DOHH2 (cell line): ENCODE results near the gene USP32.

Experiments used
- H3F3A ChIP-seq: fragments of 200-600 bp; sonication (generic), shearing (Covaris generic); 2 replicates; pipeline ENCODE4 v1.6.0; 2016; ENCODE audit warnings: antibody characterized with exemption, mild to moderate bottlenecking; ENCODE audit not compliant: control insufficient read depth, insufficient read depth
- H3K27ac ChIP-seq: fragments of 200-600 bp; sonication (generic); 2 replicates; pipeline ENCODE4 v1.5.1; 2014; ENCODE audit warnings: low read depth, mild to moderate bottlenecking, low read length, moderate library complexity
- H3K27me3 ChIP-seq: fragments of 200-600 bp; sonication (generic); 2 replicates; pipeline ENCODE4 v1.6.1; 2014; ENCODE audit warnings: mild to moderate bottlenecking, low read length, mixed read lengths; ENCODE audit not compliant: control insufficient read depth
- H3K36me3 ChIP-seq: fragments of 200-600 bp; sonication (generic); 2 replicates; pipeline ENCODE4 v1.6.1; 2014; ENCODE audit warnings: mild to moderate bottlenecking, low read length, moderate library complexity, mixed read lengths; ENCODE audit not compliant: control insufficient read depth
- H3K4me1 ChIP-seq: fragments of 200-600 bp; sonication (generic); 2 replicates; pipeline ENCODE4 v1.6.1; 2014; ENCODE audit warnings: mild to moderate bottlenecking, low read length, mixed read lengths; ENCODE audit not compliant: control insufficient read depth
- H3K4me2 ChIP-seq: fragments of 200-600 bp; sonication (generic); 2 replicates; pipeline ENCODE4 v1.6.0; 2014; ENCODE audit warnings: mild to moderate bottlenecking, low read length, moderate library complexity
- H3K4me3 ChIP-seq: fragments of 200-600 bp; sonication (generic); 2 replicates; pipeline ENCODE4 v1.5.1; 2014; ENCODE audit warnings: mild to moderate bottlenecking, low read length, mixed read lengths
- H3K79me2 ChIP-seq: fragments of 200-600 bp; sonication (generic); 2 replicates; pipeline ENCODE4 v1.6.1; 2014; ENCODE audit warnings: mild to moderate bottlenecking, low read length, mixed read lengths; ENCODE audit not compliant: control insufficient read depth
- H3K9me2 ChIP-seq: fragments of 200-600 bp; sonication (generic); replicated peaks from 2 replicates; pipeline ENCODE4 v1.6.1; 2014; ENCODE audit warnings: mild to moderate bottlenecking, low read length, mixed read lengths; ENCODE audit not compliant: control insufficient read depth
- H3K9me3 ChIP-seq: fragments of 200-600 bp; sonication (generic); 2 replicates; pipeline ENCODE4 v1.6.1; 2014; ENCODE audit warnings: antibody characterized with exemption, low read length, mixed read lengths; ENCODE audit not compliant: control insufficient read depth, insufficient read depth
- H4K20me1 ChIP-seq: fragments of 200-600 bp; sonication (generic); 2 replicates; pipeline ENCODE4 v1.6.0; 2014; ENCODE audit warnings: low read depth, mild to moderate bottlenecking, antibody characterized with exemption, low read length, moderate library complexity; ENCODE audit not compliant: control insufficient read depth, insufficient read depth
- CTCF ChIP-seq: fragments of 200-600 bp; sonication (generic); IDR thresholded peaks from one replicate; pipeline ENCODE4 v1.5.1; 2014; ENCODE audit warnings: antibody characterized with exemption, mild to moderate bottlenecking, low read depth, low read length; ENCODE audit not compliant: poor library complexity, severe bottlenecking
- EZH2phosphoT487 ChIP-seq: fragments of 200-600 bp; sonication (generic); IDR thresholded peaks from 2 replicates; pipeline ENCODE4 v1.6.1; 2017; ENCODE audit warnings: borderline replicate concordance, mild to moderate bottlenecking, antibody characterized with exemption, low read length, moderate library complexity, mixed read lengths

The USP32 gene, protein sequence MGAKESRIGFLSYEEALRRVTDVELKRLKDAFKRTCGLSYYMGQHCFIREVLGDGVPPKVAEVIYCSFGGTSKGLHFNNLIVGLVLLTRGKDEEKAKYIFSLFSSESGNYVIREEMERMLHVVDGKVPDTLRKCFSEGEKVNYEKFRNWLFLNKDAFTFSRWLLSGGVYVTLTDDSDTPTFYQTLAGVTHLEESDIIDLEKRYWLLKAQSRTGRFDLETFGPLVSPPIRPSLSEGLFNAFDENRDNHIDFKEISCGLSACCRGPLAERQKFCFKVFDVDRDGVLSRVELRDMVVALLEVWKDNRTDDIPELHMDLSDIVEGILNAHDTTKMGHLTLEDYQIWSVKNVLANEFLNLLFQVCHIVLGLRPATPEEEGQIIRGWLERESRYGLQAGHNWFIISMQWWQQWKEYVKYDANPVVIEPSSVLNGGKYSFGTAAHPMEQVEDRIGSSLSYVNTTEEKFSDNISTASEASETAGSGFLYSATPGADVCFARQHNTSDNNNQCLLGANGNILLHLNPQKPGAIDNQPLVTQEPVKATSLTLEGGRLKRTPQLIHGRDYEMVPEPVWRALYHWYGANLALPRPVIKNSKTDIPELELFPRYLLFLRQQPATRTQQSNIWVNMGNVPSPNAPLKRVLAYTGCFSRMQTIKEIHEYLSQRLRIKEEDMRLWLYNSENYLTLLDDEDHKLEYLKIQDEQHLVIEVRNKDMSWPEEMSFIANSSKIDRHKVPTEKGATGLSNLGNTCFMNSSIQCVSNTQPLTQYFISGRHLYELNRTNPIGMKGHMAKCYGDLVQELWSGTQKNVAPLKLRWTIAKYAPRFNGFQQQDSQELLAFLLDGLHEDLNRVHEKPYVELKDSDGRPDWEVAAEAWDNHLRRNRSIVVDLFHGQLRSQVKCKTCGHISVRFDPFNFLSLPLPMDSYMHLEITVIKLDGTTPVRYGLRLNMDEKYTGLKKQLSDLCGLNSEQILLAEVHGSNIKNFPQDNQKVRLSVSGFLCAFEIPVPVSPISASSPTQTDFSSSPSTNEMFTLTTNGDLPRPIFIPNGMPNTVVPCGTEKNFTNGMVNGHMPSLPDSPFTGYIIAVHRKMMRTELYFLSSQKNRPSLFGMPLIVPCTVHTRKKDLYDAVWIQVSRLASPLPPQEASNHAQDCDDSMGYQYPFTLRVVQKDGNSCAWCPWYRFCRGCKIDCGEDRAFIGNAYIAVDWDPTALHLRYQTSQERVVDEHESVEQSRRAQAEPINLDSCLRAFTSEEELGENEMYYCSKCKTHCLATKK (N-terminal part only)

GRCh38 chr17:60392042-60392844 is at the start of gene USP32:
TSS of gene USP32 (minus strand) at chr17:60392133. CDS start at chr17:60391939, 194 bp downstream.
- Histone ChIP-seq H3K4me1 (peaks cover 23% of the 10 kb centered on the region), H3F3A (0 out of 2 replicates have a peak, but pooled peaks cover 13% of the 10 kb centered on the region), H3K27ac (peak within 1 kb of the TSS; percentile 55), H3K9me2 (no peaks in the 10 kb centered on the region), H3K9me3 (no peaks in the 10 kb centered on the region), H4K20me1 (no peaks in the 10 kb centered on the region), H3K79me2 (peaks cover 48% of the 10 kb centered on the region), H3K4me2 (peak within 1 kb of the TSS; percentile 77), H3K4me3 (peak within 1 kb of the TSS; percentile 86), H3K27me3 (0 out of 2 replicates have a peak, but pooled peaks cover 3% of the 10 kb centered on the region), H3K36me3 (peaks cover 4% of the 10 kb centered on the region; the same call in 1 of the 2 replicates)
- TF ChIP-seq CTCF (no peak), EZH2phosphoT487 (no peak)

DNA sequence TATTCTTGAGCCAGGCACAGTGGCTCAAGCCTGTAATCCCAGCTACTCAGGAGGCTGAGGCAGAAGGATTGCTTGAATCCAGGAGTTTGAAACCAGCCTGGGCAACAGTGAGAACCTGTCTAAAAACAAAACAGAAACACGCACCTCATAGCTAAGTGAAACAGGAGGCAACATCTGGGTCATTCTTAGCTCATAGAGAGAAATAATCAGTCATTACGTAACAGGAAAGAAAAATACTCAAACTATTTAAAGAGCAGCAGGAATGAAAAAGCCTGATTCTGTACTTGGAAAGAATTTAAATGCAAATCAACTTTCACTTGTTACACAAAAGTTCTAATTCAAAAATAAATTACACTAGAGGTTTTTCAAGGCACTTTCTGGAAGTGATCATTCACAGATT is 47.6 kb upstream of the USP32 start:
- Histone ChIP-seq H3K4me2 (no peak overlapping the region), H3F3A (no peaks in the 10 kb centered on the region), H3K4me3 (no peak overlapping the region), H3K4me1 (no peaks in the 10 kb centered on the region), H3K79me2 (no peaks in the 10 kb centered on the region), H3K27me3 (no peaks in the 10 kb centered on the region), H3K27ac (no peak overlapping the region), H3K36me3 (no peaks in the 10 kb centered on the region), H4K20me1 (no peaks in the 10 kb centered on the region), H3K9me2 (no peaks in the 10 kb centered on the region), H3K9me3 (no peaks in the 10 kb centered on the region)
- TF ChIP-seq EZH2phosphoT487 (no peak), CTCF (no peak)

DNA sequence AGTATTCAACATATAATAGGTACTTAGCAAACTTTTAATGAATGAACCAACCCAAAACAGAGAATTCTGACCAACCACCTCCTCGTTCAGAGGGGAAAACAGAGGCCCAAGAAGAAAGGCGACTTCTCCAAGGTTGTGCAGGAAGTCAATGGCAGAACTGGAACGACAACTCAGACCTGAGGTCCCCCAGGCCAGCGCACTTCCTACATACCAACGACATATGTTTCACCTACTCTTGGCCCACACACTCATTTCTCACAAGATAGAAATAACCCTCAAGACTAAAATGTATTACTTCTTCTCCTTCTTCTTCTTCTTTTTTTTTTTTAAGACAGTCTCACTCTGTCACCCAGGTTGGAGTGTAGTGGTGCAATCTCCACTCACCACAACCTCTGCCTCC is 44.7 kb upstream of the USP32 start:
- H3K4me2 ChIP-seq: no peak overlapping the region

More for the DNA sequence above, 44.7 kb upstream of the USP32 start:
- no peak overlapping the region for H3K27ac ChIP-seq
- H3K4me3 ChIP-seq: no peak overlapping the region
- TF ChIP-seq CTCF (no peak), EZH2phosphoT487 (no peak)
- no peaks in the 10 kb centered on the region for H3K9me2 ChIP-seq
- no peaks in the 10 kb centered on the region for H3K4me1 ChIP-seq
- H4K20me1 ChIP-seq: no peaks in the 10 kb centered on the region
- H3K9me3 ChIP-seq: peaks cover 8% of the 10 kb centered on the region; the same call in 1 of the 2 replicates
- H3K79me2 ChIP-seq: no peaks in the 10 kb centered on the region
- H3K36me3 ChIP-seq: no peaks in the 10 kb centered on the region
- H3F3A ChIP-seq: no peaks in the 10 kb centered on the region
- peaks cover 1% of the 10 kb centered on the region; the same call in 1 of the 2 replicates for H3K27me3 ChIP-seq
